CD1c-positive myeloid dendritic cell (primary cell): Measurements from ENCODE around the gene TSPAN18.

Experiments
- DNase-seq: peaks from one replicate; pipeline ENCODE4 v3.0.0-alpha.2; 2016; ENCODE audit errors: extremely low spot score

Gene TSPAN18

GRCh38 chr11:44777209-44778194 is 50.7 kb downstream of the TSPAN18 start:
- no peak for DNase-seq

- no peak for DNase-seq
Measured at GRCh38 chr11:44778195-44779100, 51.7 kb downstream of the TSPAN18 start.

- DNase-seq: no peak
Measured at GRCh38 chr11:44779736-44780520, 53.2 kb downstream of the TSPAN18 start.

- no peak for DNase-seq
Measured at GRCh38 chr11:44780940-44781631, 54.3 kb downstream of the TSPAN18 start.

- no peak for DNase-seq
Measured at GRCh38 chr11:44781655-44782054, 54.9 kb downstream of the TSPAN18 start.

- DNase-seq: peak; percentile 42
Measured at GRCh38 chr11:44782478-44782877, 55.7 kb downstream of the TSPAN18 start.

GRCh38 chr11:44784436-44784760 is 57.6 kb downstream of the TSPAN18 start:
- DNase-seq: no peak

GRCh38 chr11:44784851-44785250 is 58.1 kb downstream of the TSPAN18 start:
- DNase-seq: no peak

GRCh38 chr11:44785856-44786607 is 59.3 kb downstream of the TSPAN18 start:
- peak; percentile 7 for DNase-seq

- DNase-seq: no peak
Measured at GRCh38 chr11:44787070-44787469, 60.3 kb downstream of the TSPAN18 start.

GRCh38 chr11:44787981-44788380 is 61.2 kb downstream of the TSPAN18 start:
- DNase-seq: no peak

- no peak for DNase-seq
Measured at GRCh38 chr11:44788536-44789261, 61.9 kb downstream of the TSPAN18 start.

GRCh38 chr11:44789496-44789895 is 62.7 kb downstream of the TSPAN18 start:
- DNase-seq: no peak

GRCh38 chr11:44790211-44790610 is 63.4 kb downstream of the TSPAN18 start:
- DNase-seq: no peak

GRCh38 chr11:44791316-44791925 is 64.7 kb downstream of the TSPAN18 start:
- no peak for DNase-seq

GRCh38 chr11:44792171-44792570 is 65.4 kb downstream of the TSPAN18 start:
- no peak for DNase-seq

GRCh38 chr11:44793350-44794090 is 66.8 kb downstream of the TSPAN18 start:
- no peak for DNase-seq

- DNase-seq: no peak
Measured at GRCh38 chr11:44795803-44796535, 69.2 kb downstream of the TSPAN18 start.
